ENCODE results near the gene TRMT2A. TPM values are rescaled to one million over a fixed set of nuclear protein-coding genes. Genes with fewer than 3 reads are reported as not detected.
"Not testable (repeated sequence)": the region's sequence is repeated elsewhere in the genome, so short reads cannot be mapped to it uniquely, and the experiment has no call there.

Gene TRMT2A, protein sequence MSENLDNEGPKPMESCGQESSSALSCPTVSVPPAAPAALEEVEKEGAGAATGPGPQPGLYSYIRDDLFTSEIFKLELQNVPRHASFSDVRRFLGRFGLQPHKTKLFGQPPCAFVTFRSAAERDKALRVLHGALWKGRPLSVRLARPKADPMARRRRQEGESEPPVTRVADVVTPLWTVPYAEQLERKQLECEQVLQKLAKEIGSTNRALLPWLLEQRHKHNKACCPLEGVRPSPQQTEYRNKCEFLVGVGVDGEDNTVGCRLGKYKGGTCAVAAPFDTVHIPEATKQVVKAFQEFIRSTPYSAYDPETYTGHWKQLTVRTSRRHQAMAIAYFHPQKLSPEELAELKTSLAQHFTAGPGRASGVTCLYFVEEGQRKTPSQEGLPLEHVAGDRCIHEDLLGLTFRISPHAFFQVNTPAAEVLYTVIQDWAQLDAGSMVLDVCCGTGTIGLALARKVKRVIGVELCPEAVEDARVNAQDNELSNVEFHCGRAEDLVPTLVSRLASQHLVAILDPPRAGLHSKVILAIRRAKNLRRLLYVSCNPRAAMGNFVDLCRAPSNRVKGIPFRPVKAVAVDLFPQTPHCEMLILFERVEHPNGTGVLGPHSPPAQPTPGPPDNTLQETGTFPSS
- total RNA-seq (100 to 1,000 TPM; 120 to 123 TPM), polyA plus RNA-seq (10 to 100 TPM; 24.8 to 36.8 (median 32.5) TPM), total RNA-seq (55.4 to 154 (median 86.2) reads per million in 6 experiments)

GRCh38 chr22:20116951-20117632 is at the start of gene TRMT2A:
Gene TRMT2A (minus strand): TSS chr22:20117226. CDS start chr22:20116906, 320 bp downstream.
- Mint-ChIP-seq H3K4me3 (peak within 1 kb of the TSS; percentile 83 to 97 (median 90)), H3K27me3 (no peaks in the 10 kb centered on the region), H3K27ac (peak within 1 kb of the TSS; percentile 79 to 96 (median 94)), H3K9me3 (no peaks in the 10 kb centered on the region), H3K4me1 (peaks cover 14 to 57% (median 39%) of the 10 kb centered on the region in 4 donors), H3K36me3 (peaks cover 0 to 34% (median 3%) of the 10 kb centered on the region in 3 donors)
- ATAC-seq (peak; percentile 81), DNase-seq (peak; percentile 93 to 97 (median 95))
- POLR2A ChIA-PET: interaction anchor here (0.8 to 3.2 kb wide), 17 partner anchors 9 to 973 kb away, joined by 3 to 23 read pairs (median 6); partner anchors contain the start of genes DGCR8, ESS2, GNB1L and HIRA

DNA sequence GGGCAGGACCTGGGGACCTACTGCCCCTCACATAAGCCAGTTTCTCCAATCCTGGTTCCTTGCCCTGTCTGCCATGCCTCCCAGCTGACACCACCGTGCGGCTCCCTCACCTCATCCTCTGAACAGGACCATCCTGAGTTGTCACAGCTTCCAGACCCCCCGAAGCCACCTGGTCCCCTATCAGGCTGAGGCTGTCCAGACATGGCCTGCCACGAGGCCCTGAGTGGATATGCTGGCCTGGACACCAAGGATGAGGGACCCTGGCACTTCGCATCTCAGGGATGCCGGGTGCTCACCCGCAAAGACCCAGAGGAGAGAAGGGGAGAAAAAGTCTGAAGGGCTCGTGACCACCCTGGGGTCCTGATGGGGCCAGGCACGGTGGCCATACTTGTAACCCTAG is 49.7 kb upstream of the TRMT2A start:
- no peaks in the 10 kb centered on the region for H3K36me3 Mint-ChIP-seq
- no peak for ATAC-seq
- H3K4me1 Mint-ChIP-seq: peaks cover 0 to 3% (median 1%) of the 10 kb centered on the region in 4 donors
- POLR2A ChIA-PET: no interaction called here
- no peaks in the 10 kb centered on the region for H3K9me3 Mint-ChIP-seq
- H3K27ac Mint-ChIP-seq: peak overlapping the region in 2 of 10 donors; percentile 34 to 80
- DNase-seq: no peak
- no peaks in the 10 kb centered on the region for H3K27me3 Mint-ChIP-seq
- no peak overlapping the region for H3K4me3 Mint-ChIP-seq

DNA sequence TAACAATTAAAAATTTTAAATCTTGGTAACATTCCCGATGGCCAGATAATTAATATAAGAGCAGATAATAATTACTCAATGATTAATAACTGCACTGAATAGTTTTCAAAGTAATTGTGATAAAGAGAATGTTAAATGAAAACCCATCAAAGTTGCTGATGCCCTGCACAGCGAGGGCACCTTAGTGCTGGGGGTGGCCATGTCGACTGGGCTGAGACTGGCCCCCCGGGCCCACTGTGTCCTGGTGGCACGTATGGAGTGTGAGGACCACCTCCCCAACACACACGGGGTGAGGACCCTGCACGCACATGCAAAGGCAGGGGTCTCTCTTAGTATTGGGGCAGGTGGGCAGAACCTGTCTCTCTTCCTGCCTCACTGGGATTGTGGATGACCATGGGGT is 48.9 kb upstream of the TRMT2A start:
- POLR2A ChIA-PET: no interaction called here
- Mint-ChIP-seq H3K27ac (no peak overlapping the region), H3K4me3 (no peak overlapping the region), H3K36me3 (no peaks in the 10 kb centered on the region), H3K27me3 (no peaks in the 10 kb centered on the region), H3K4me1 (peaks cover 0 to 3% (median under 1%) of the 10 kb centered on the region in 4 donors), H3K9me3 (no peaks in the 10 kb centered on the region)
- ATAC-seq (no peak), DNase-seq (no peak)

- POLR2A ChIA-PET: no interaction called here
- H3K36me3 Mint-ChIP-seq: no peaks in the 10 kb centered on the region
These were observed 48.4 kb upstream of the TRMT2A start for GRCh38 chr22:20165421-20165820.

DNA sequence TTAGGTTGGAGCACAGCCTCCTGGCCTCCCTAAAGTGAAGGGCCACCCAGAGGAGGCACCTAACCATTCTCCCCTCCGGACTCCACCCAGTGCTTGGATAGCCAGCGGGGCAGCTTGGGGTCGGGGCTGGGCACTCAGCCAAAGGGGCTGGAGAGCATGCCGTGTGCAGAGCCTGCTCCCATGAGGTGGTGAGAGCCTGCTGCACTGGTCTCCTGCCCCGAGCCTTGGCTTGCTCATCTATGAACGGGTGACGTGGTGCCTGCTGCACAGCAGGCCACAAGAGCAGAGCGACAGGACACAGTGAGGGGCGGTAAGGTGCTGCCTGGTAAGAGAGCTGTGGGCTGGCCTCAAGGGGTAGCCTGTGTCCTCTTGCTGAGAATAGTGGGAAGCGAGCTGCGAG is 47.8 kb upstream of the TRMT2A start:
- POLR2A ChIA-PET: no interaction called here
- Mint-ChIP-seq H3K27ac (no peak overlapping the region), H3K36me3 (no peaks in the 10 kb centered on the region), H3K27me3 (no peaks in the 10 kb centered on the region), H3K4me1 (peaks cover 0 to 3% (median under 1%) of the 10 kb centered on the region in 4 donors), H3K9me3 (no peaks in the 10 kb centered on the region), H3K4me3 (no peak overlapping the region)
- ATAC-seq: no peak
- DNase-seq: no peak

More at GRCh38 chr22:20165421-20165820, 48.4 kb upstream of the TRMT2A start:
- Mint-ChIP-seq H3K27ac (no peak overlapping the region), H3K27me3 (no peaks in the 10 kb centered on the region), H3K9me3 (no peaks in the 10 kb centered on the region), H3K4me1 (peaks cover 0 to 3% (median under 1%) of the 10 kb centered on the region in 4 donors), H3K4me3 (no peak overlapping the region)
- ATAC-seq (no peak), DNase-seq (no peak)

DNA sequence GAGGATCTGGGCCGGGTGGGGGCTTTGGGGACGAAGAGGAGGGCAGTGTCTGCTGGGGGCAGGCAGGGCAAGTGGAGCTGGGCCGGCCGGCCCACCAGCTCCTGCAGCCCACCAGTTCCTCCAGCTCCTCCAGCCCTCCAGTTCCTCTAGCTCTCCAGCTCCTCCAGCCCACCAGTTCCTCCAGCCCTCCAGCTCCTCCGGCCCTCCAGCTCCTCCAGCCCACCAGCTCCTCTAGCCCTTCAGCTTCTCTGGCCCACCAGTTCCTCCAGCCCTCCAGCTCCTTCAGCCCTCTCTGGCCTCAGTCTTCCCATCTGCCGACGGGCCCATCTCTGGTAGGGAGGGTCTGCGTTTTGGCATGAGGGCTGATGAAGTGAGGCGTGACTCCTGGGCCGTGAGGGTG is 43.0 kb upstream of the TRMT2A start:
- Mint-ChIP-seq H3K4me3 (no peak overlapping the region), H3K27me3 (peaks cover 0 to 6% (median 0%) of the 10 kb centered on the region in 5 donors), H3K9me3 (no peaks in the 10 kb centered on the region), H3K36me3 (no peaks in the 10 kb centered on the region), H3K4me1 (peaks cover 4 to 6% (median 6%) of the 10 kb centered on the region in 4 donors), H3K27ac (no peak overlapping the region)
- DNase-seq: no peak
- no peak for ATAC-seq
- POLR2A ChIA-PET: no interaction called here

GRCh38 chr22:20159531-20159930 is 42.5 kb upstream of the TRMT2A start:
- H3K9me3 Mint-ChIP-seq, H3K27me3 Mint-ChIP-seq, POLR2A ChIA-PET, ATAC-seq, H3K36me3 Mint-ChIP-seq, DNase-seq, H3K4me1 Mint-ChIP-seq, H3K4me3 Mint-ChIP-seq: not testable (repeated sequence)
- H3K27ac Mint-ChIP-seq: peak overlapping the region in 1 of 10 donors; percentile 28

- Mint-ChIP-seq H3K9me3 (no peaks in the 10 kb centered on the region), H3K27me3 (peaks cover 0 to 6% (median 0%) of the 10 kb centered on the region in 5 donors), H3K36me3 (no peaks in the 10 kb centered on the region), H3K4me1 (peaks cover 2 to 6% (median 4%) of the 10 kb centered on the region in 4 donors), H3K4me3 (no peak overlapping the region), H3K27ac (peak overlapping the region in 1 of 10 donors; percentile 84)
- POLR2A ChIA-PET: no interaction called here
- DNase-seq (no peak), ATAC-seq (no peak)
These were observed 42.0 kb upstream of the TRMT2A start for GRCh38 chr22:20159076-20159475.

DNA sequence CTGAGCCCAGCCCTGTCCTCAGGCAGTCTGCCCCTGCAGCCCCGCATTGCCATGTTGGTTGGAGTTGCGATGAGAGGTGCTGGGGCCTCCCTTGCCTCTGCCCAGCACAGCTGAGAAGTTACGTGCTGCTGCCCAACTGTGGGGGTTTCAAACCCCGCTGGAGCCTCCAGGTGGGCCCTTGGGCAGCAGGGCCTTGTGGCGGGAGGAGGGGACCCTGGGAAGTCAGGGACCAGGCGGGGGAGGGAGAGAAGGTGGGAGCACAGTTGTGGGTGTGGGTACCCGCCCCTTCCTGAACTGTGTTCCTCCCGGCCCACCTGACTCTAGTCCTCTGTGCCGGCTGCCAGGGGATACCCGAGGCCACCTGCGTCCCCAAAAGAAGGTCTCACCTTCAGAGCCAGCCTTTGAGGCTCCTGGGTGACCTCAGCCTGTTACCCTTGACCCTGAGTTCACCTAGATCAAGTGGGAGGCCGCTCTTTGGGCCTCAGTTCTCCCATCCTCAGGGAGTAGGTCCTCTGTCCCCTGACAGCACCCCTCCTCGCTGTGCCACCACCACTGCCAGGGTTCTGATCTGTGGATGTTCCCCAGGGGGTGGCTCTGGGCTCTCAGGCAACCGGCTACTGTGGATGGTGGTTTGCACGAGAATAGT is 41.5 kb upstream of the TRMT2A start:
- ATAC-seq (no peak), DNase-seq (no peak)
- POLR2A ChIA-PET: no interaction called here
- H3K9me3 Mint-ChIP-seq: no peaks in the 10 kb centered on the region
- peak overlapping the region in 1 of 10 donors; percentile 84 for H3K27ac Mint-ChIP-seq
- H3K4me1 Mint-ChIP-seq: peaks cover 2 to 6% (median 4%) of the 10 kb centered on the region in 4 donors
- no peak overlapping the region for H3K4me3 Mint-ChIP-seq
- H3K36me3 Mint-ChIP-seq: no peaks in the 10 kb centered on the region
- H3K27me3 Mint-ChIP-seq: peaks cover 0 to 6% (median 0%) of the 10 kb centered on the region in 5 donors

DNA sequence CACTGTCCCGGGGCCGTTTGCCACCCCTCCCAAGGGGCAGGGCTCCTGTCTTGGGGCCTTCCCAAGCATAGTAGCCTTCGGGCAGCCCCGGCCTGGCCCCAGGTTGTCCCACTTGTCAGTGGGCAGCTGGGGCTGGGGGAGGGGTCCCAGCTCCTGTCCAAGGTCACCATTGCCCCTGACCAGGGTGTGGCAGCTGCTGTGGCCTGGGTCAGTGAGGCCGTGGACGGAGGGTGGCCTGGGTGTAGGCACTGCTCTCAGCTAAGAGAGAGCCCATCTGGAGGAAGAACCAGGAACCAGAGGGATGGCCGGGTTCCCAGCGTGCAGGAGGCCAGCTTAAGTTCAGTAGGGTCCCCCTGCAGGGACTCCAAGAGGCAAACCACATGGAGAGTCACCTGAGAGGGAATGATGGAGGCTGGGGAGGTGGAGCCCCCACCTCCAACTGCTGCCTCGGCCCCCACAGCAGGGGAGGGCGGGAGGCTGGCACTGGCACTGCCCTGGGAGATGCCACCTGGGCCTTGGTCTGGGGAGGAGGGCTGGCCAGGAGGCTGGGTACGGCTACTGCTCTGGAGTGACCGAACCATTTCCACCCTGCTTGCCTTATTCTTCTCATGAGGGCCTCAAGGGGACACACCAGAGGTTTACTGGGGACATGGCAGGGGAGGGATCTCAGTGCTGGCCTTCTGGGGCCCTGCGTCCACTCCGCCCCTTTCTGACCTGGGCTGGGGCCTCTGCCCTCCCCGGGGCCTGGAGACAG is 40.6 kb upstream of the TRMT2A start:
- Mint-ChIP-seq H3K27ac (peak overlapping the region in 1 of 10 donors; percentile 31), H3K4me3 (no peak overlapping the region), H3K36me3 (no peaks in the 10 kb centered on the region), H3K4me1 (peaks cover 2 to 6% (median 4%) of the 10 kb centered on the region in 4 donors), H3K9me3 (no peaks in the 10 kb centered on the region), H3K27me3 (peaks cover 0 to 6% (median 0%) of the 10 kb centered on the region in 5 donors)
- ATAC-seq: no peak
- no peak for DNase-seq
- POLR2A ChIA-PET: interaction anchor here (0.7 to 1.3 kb wide), 5 partner anchors 65 to 162 kb away, joined by 3 to 7 read pairs (median 3); partner anchors contain the start of gene DGCR6L

- Mint-ChIP-seq H3K9me3 (no peaks in the 10 kb centered on the region), H3K27ac (peak overlapping the region in 5 of 10 donors; percentile 20 to 37 (median 24)), H3K4me3 (peak overlapping the region in 3 of 10 donors; percentile 19 to 38 (median 22)), H3K27me3 (peaks cover 0 to 6% (median 0%) of the 10 kb centered on the region in 5 donors), H3K36me3 (no peaks in the 10 kb centered on the region), H3K4me1 (peaks cover 2 to 6% (median 4%) of the 10 kb centered on the region in 4 donors)
- ATAC-seq (peak; percentile 95 to 98), DNase-seq (peak; percentile 77 to 95 (median 86))
- POLR2A ChIA-PET: interaction anchor here (0.7 to 1.3 kb wide), 5 partner anchors 64 to 163 kb away, joined by 3 to 7 read pairs (median 3); partner anchors contain the start of gene DGCR6L
These were observed 39.8 kb upstream of the TRMT2A start for GRCh38 chr22:20156611-20157429.
